KMS-11 (cell line): Measurements from ENCODE around the gene PCDH15.

Experiments
- H2AFZ ChIP-seq: fragments of 200-600 bp; sonication (generic); 2 replicates; pipeline ENCODE4 v1.6.1; 2016; ENCODE audit warnings: antibody characterized with exemption, mixed run types, low read depth
- H3K27ac ChIP-seq: fragments of 200-600 bp; sonication (generic); 2 replicates; pipeline ENCODE4 v1.6.1; 2016; ENCODE audit warnings: mild to moderate bottlenecking, mixed run types
- H3K27me3 ChIP-seq: fragments of 200-600 bp; sonication (generic); 2 replicates; pipeline ENCODE4 v1.6.1; 2017; ENCODE audit warnings: mild to moderate bottlenecking, low read depth, mixed run types, moderate library complexity; ENCODE audit not compliant: insufficient read depth
- H3K36me3 ChIP-seq: fragments of 200-600 bp; sonication (generic); 2 replicates; pipeline ENCODE4 v1.6.1; 2017; ENCODE audit warnings: mild to moderate bottlenecking, mixed run types; ENCODE audit not compliant: insufficient read depth
- H3K4me1 ChIP-seq: fragments of 200-600 bp; sonication (generic); 2 replicates; pipeline ENCODE4 v1.6.1; 2016; ENCODE audit warnings: mild to moderate bottlenecking, low read depth, mixed run types; ENCODE audit not compliant: poor library complexity, severe bottlenecking
- H3K4me2 ChIP-seq: fragments of 200-600 bp; sonication (generic); 2 replicates; pipeline ENCODE4 v1.7.0; 2016; ENCODE audit warnings: mild to moderate bottlenecking, mixed run types
- H3K4me3 ChIP-seq: fragments of 200-600 bp; sonication (generic); IDR thresholded peaks from 2 replicates; pipeline ENCODE4 v1.6.1; 2017; ENCODE audit warnings: low read depth, low read length, mixed read lengths; ENCODE audit not compliant: insufficient read depth
- H3K79me2 ChIP-seq: fragments of 200-600 bp; sonication (generic); 2 replicates; pipeline ENCODE4 v1.6.1; 2016; ENCODE audit warnings: low read depth, mixed run types; ENCODE audit not compliant: insufficient read depth
- H3K9ac ChIP-seq: fragments of 200-600 bp; sonication (generic); 2 replicates; pipeline ENCODE4 v1.6.1; 2016; ENCODE audit warnings: mild to moderate bottlenecking, mixed run types
- H4K20me1 ChIP-seq: fragments of 200-600 bp; sonication (generic); 2 replicates; pipeline ENCODE4 v1.6.1; 2016; ENCODE audit warnings: mild to moderate bottlenecking, mixed run types; ENCODE audit not compliant: insufficient read depth
- CTCF ChIP-seq: fragments of 200-600 bp; sonication (generic); conservative IDR thresholded peaks from 2 replicates; pipeline ENCODE4 v1.6.1; 2017; ENCODE audit warnings: low read depth, mild to moderate bottlenecking, antibody characterized with exemption, low read length, moderate library complexity, mixed read lengths

PCDH15 gene

GRCh38 chr10:54708591-54708990, 92.4 kb downstream of the PCDH15 start:
- H3K9ac ChIP-seq = no peak overlapping the region
- H3K27ac ChIP-seq = no peak overlapping the region
- no peak overlapping the region for H3K4me3 ChIP-seq
- no peaks in the 10 kb centered on the region for H3K27me3 ChIP-seq
- H2AFZ ChIP-seq = no peak overlapping the region
- H3K79me2 ChIP-seq = no peaks in the 10 kb centered on the region
- no peak for TF ChIP-seq CTCF
- no peak overlapping the region for H3K4me2 ChIP-seq
- no peaks in the 10 kb centered on the region for H3K36me3 ChIP-seq
- no peaks in the 10 kb centered on the region for H4K20me1 ChIP-seq
- no peaks in the 10 kb centered on the region for H3K4me1 ChIP-seq

DNA sequence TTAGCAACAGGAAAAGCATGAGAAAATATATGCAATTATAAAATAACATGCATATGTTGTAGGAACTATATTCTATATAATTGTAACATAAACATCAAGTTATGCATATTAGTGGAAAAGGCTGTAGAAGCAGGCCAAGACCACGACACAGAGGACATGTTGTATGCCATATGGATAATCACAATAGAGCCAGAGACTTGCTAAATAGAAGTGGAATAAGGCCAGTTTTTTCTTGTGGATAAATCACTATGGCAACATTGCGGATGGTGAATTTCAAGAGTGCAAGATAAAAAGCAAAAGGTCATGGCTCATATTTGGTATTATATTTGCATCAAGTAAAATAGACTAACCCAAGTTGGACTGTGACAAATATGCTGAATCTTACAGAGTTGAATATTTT, 93.0 kb downstream of the PCDH15 start:
- H3K79me2 ChIP-seq = no peaks in the 10 kb centered on the region
- H3K9ac ChIP-seq = no peak overlapping the region
- no peaks in the 10 kb centered on the region for H3K4me1 ChIP-seq
- H3K36me3 ChIP-seq = no peaks in the 10 kb centered on the region
- no peak overlapping the region for H3K27ac ChIP-seq
- no peaks in the 10 kb centered on the region for H4K20me1 ChIP-seq
- TF ChIP-seq CTCF = no peak
- H3K4me3 ChIP-seq = no peak overlapping the region
- H3K4me2 ChIP-seq = no peak overlapping the region
- no peaks in the 10 kb centered on the region for H3K27me3 ChIP-seq
- no peak overlapping the region for H2AFZ ChIP-seq

- Histone ChIP-seq H3K36me3 (no peaks in the 10 kb centered on the region), H3K4me1 (no peaks in the 10 kb centered on the region), H3K27ac (no peak overlapping the region), H3K9ac (no peak overlapping the region), H3K27me3 (no peaks in the 10 kb centered on the region), H3K4me3 (no peak overlapping the region), H2AFZ (no peak overlapping the region), H3K79me2 (no peaks in the 10 kb centered on the region), H4K20me1 (no peaks in the 10 kb centered on the region), H3K4me2 (no peak overlapping the region)
- no peak for TF ChIP-seq CTCF
Measured at GRCh38 chr10:54702583-54703485, 98.2 kb downstream of the PCDH15 start.

- no peak overlapping the region for H3K9ac ChIP-seq
Measured at GRCh38 chr10:54691331-54691730, 109.7 kb downstream of the PCDH15 start.

More at GRCh38 chr10:54691331-54691730, 109.7 kb downstream of the PCDH15 start:
- Histone ChIP-seq H3K27ac (no peak overlapping the region), H3K36me3 (no peaks in the 10 kb centered on the region), H3K4me3 (no peak overlapping the region), H3K4me2 (no peak overlapping the region), H4K20me1 (no peaks in the 10 kb centered on the region), H3K79me2 (no peaks in the 10 kb centered on the region), H2AFZ (no peak overlapping the region), H3K4me1 (no peaks in the 10 kb centered on the region), H3K27me3 (no peaks in the 10 kb centered on the region)
- no peak for TF ChIP-seq CTCF
